ENCODE measurements around the gene CCDC13.

GRCh38 chr3:42795621-42796181 is 22.6 kb upstream of the CCDC13 start:
- TF ChIP-seq YY1 (IDR thresholded peaks at IDR 0.05; ENCODE audit: extremely low read depth, insufficient replicate concordance, low read depth, low read length) (no peak), CTCF (IDR thresholded peaks at IDR 0.05 in 2 of 3, conservative IDR thresholded peaks at IDR 0.05 in 1 of 3; ENCODE audit: borderline replicate concordance in 1 of 3, insufficient read depth in 1 of 3, low read depth in 2 of 3, low read length in 2 of 3) (no peak), POLR2A (IDR thresholded peaks at IDR 0.05; ENCODE audit: borderline replicate concordance, extremely low read depth, insufficient read depth, insufficient read length) (no peak), EZH2 (IDR thresholded peaks at IDR 0.05) (no peak), SIN3A (IDR thresholded peaks at IDR 0.05; ENCODE audit: low read depth) (no peak), ELF1 (IDR thresholded peaks at IDR 0.05; ENCODE audit: borderline replicate concordance, low read depth) (no peak), ZBTB33 (IDR thresholded peaks at IDR 0.05; ENCODE audit: extremely low read depth, insufficient replicate concordance, low read length) (no peak), MAX (IDR thresholded peaks at IDR 0.05) (no peak), ATF3 (IDR thresholded peaks at IDR 0.05) (no peak), EZH2phosphoT487 (IDR thresholded peaks at IDR 0.05; ENCODE audit: borderline replicate concordance) (no peak), TCF7L2 (IDR thresholded peaks at IDR 0.05; ENCODE audit: borderline replicate concordance, extremely low read depth, insufficient read depth, insufficient read length) (no peak), RAD21 (IDR thresholded peaks at IDR 0.05; ENCODE audit: low read depth) (no peak), CBX3 (IDR thresholded peaks at IDR 0.05; ENCODE audit: low read depth) (no peak), POLR2AphosphoS5 (IDR thresholded peaks at IDR 0.05; ENCODE audit: low read depth, low read length) (no peak)

All from HCT116 (cell line).